ELF-1 (cell line): ENCODE data around the gene GPR161.
"Not testable (repeated sequence)": the region's sequence is repeated elsewhere in the genome, so short reads cannot be mapped to it uniquely, and the experiment has no call there.

Source experiments
- DNase-seq: peaks from one replicate; pipeline ENCODE4 v3.0.0-alpha.2; 2016; ENCODE audit warnings: low read depth, low spot score

Gene GPR161

GRCh38 chr1:168087696-168088095 lies 49.0 kb downstream of the GPR161 start:
- no peak for DNase-seq

- no peak for DNase-seq
Measured at GRCh38 chr1:168086438-168086837, 50.3 kb downstream of the GPR161 start.

- no peak for DNase-seq
Measured at GRCh38 chr1:168085401-168085872, 51.3 kb downstream of the GPR161 start.

- DNase-seq = peak; percentile 87
Measured at GRCh38 chr1:168084396-168085231, 52.1 kb downstream of the GPR161 start.

- no peak for DNase-seq
Measured at GRCh38 chr1:168083456-168084325, 53.0 kb downstream of the GPR161 start.

GRCh38 chr1:168082008-168082876 lies 54.5 kb downstream of the GPR161 start:
- peak; percentile 89 for DNase-seq

GRCh38 chr1:168081373-168082007 lies 55.2 kb downstream of the GPR161 start:
- DNase-seq = no peak

GRCh38 chr1:168079761-168080160 lies 57.0 kb downstream of the GPR161 start:
- DNase-seq = no peak

GRCh38 chr1:168069384-168069783 lies 67.3 kb downstream of the GPR161 start:
- DNase-seq = no peak

- no peak for DNase-seq
Measured at GRCh38 chr1:168065506-168065905, 71.2 kb downstream of the GPR161 start.

- no peak for DNase-seq
Measured at GRCh38 chr1:168064216-168064615, 72.5 kb downstream of the GPR161 start.

GRCh38 chr1:168057921-168058320 lies 78.8 kb downstream of the GPR161 start:
- DNase-seq = no peak

GRCh38 chr1:168057355-168057754 lies 79.4 kb downstream of the GPR161 start:
- DNase-seq = no peak

- DNase-seq = not testable (repeated sequence)
Measured at GRCh38 chr1:168056152-168056551, 80.6 kb downstream of the GPR161 start.

GRCh38 chr1:168054117-168054516 lies 82.6 kb downstream of the GPR161 start:
- no peak for DNase-seq

- no peak for DNase-seq
Measured at GRCh38 chr1:168053681-168054080, 83.0 kb downstream of the GPR161 start.

GRCh38 chr1:168050880-168051279 lies 85.8 kb downstream of the GPR161 start:
- DNase-seq = no peak

- no peak for DNase-seq
Measured at GRCh38 chr1:168050307-168050706, 86.4 kb downstream of the GPR161 start.

GRCh38 chr1:168045311-168045710 lies 91.4 kb downstream of the GPR161 start:
- no peak for DNase-seq

GRCh38 chr1:168042362-168042761 lies 94.4 kb downstream of the GPR161 start:
- DNase-seq = no peak

- no peak for DNase-seq
Measured at GRCh38 chr1:168035345-168035744, 101.4 kb downstream of the GPR161 start.
